Measurements from ENCODE around the gene SPAG16. TPM values are rescaled to one million over a fixed set of nuclear protein-coding genes. Genes with fewer than 3 reads are reported as not detected.
"Not testable (repeated sequence)": the region's sequence is repeated elsewhere in the genome, so short reads cannot be mapped to it uniquely, and the experiment has no call there.

The SPAG16 gene
- total RNA-seq, 4 donors from 2014 or later, result 14.1 to 43.1 (median 30.2) TPM

- no peak overlapping the region for H3K4me3 ChIP-seq
- no peak for TF ChIP-seq POLR2A (IDR thresholded peaks at IDR 0.05)
- no peak for TF ChIP-seq CTCF (IDR thresholded peaks at IDR 0.05)
- H3K27ac ChIP-seq, result no peak overlapping the region
- H3K4me1 ChIP-seq, result no peaks in the 10 kb centered on the region
- no peak for DNase-seq
- H3K27me3 ChIP-seq, result no peaks in the 10 kb centered on the region
- intact Hi-C loops (cut with DNase I), result no loop called here
- no peaks in the 10 kb centered on the region for H3K9me3 ChIP-seq
- 58 to 67% methylated on average over 2 of the region's 2 CpGs for WGBS, 2 donors
- H3K36me3 ChIP-seq, result no peaks in the 10 kb centered on the region
Observed at GRCh38 chr2:214057986-214058385, 773.7 kb downstream of the SPAG16 start.

- H3K9me3 ChIP-seq; H3K4me1 ChIP-seq; H3K36me3 ChIP-seq; DNase-seq; H3K27me3 ChIP-seq; intact Hi-C loops (cut with DNase I); H3K27ac ChIP-seq; H3K4me3 ChIP-seq: not testable (repeated sequence)
- WGBS, 2 donors, result 71 to 81% methylated on average over 3 to 5 of the region's 5 CpGs
Observed at GRCh38 chr2:214062279-214062678, 778.0 kb downstream of the SPAG16 start.

- Histone ChIP-seq H3K9me3 (no peaks in the 10 kb centered on the region), H3K4me3 (no peak overlapping the region), H3K36me3 (no peaks in the 10 kb centered on the region), H3K27ac (no peak overlapping the region), H3K27me3 (no peaks in the 10 kb centered on the region), H3K4me1 (peaks cover 0 to 6% (median 0%) of the 10 kb centered on the region in 3 donors)
- intact Hi-C loops (cut with DNase I), result no loop called here
- no peak for DNase-seq
- no peak for TF ChIP-seq POLR2A (IDR thresholded peaks at IDR 0.05)
- no peak for TF ChIP-seq CTCF (IDR thresholded peaks at IDR 0.05)
- 72 to 77% methylated on average over 2 of the region's 2 CpGs for WGBS, 2 donors
Observed at GRCh38 chr2:214064471-214064870, 780.2 kb downstream of the SPAG16 start.

- no peak overlapping the region for H3K4me3 ChIP-seq
- H3K36me3 ChIP-seq, result no peaks in the 10 kb centered on the region
- no peaks in the 10 kb centered on the region for H3K9me3 ChIP-seq
- H3K4me1 ChIP-seq, result peaks cover 0 to 10% (median 0%) of the 10 kb centered on the region in 3 donors
- 59 to 68% methylated on average over 2 of the region's 2 CpGs for WGBS, 2 donors
- H3K27me3 ChIP-seq, result no peaks in the 10 kb centered on the region
- no peak overlapping the region for H3K27ac ChIP-seq
- TF ChIP-seq POLR2A (IDR thresholded peaks at IDR 0.05), result no peak
- TF ChIP-seq CTCF (IDR thresholded peaks at IDR 0.05), result no peak
- intact Hi-C loops (cut with DNase I), result no loop called here
- DNase-seq, result no peak
Observed at GRCh38 chr2:214066862-214067261, 782.6 kb downstream of the SPAG16 start.

GRCh38 chr2:214069254-214069653, 785.0 kb downstream of the SPAG16 start:
- Histone ChIP-seq H3K27me3 (no peaks in the 10 kb centered on the region), H3K4me3 (peak overlapping the region in 1 of 4 donors; percentile 25)
- no peak for DNase-seq

More at GRCh38 chr2:214069254-214069653, 785.0 kb downstream of the SPAG16 start:
- TF ChIP-seq CTCF (IDR thresholded peaks at IDR 0.05), result no peak
- no peak for TF ChIP-seq POLR2A (IDR thresholded peaks at IDR 0.05)
- Histone ChIP-seq H3K4me1 (peaks cover 0 to 10% (median 0%) of the 10 kb centered on the region in 3 donors), H3K36me3 (no peaks in the 10 kb centered on the region), H3K27ac (no peak overlapping the region), H3K9me3 (no peaks in the 10 kb centered on the region)
- WGBS, 2 donors, result 20% methylated on average over 2 of the region's 2 CpGs
- intact Hi-C loops (cut with DNase I), result no loop called here
